HuH-7.5 (cell line): ENCODE data around the gene KCNN4.
"Not testable (repeated sequence)": the region's sequence is repeated elsewhere in the genome, so short reads cannot be mapped to it uniquely, and the experiment has no call there.

Source experiments
- DNase-seq: peaks from one replicate; pipeline ENCODE4 v3.0.0; 2011; ENCODE audit warnings: low spot score

Gene KCNN4

DNA sequence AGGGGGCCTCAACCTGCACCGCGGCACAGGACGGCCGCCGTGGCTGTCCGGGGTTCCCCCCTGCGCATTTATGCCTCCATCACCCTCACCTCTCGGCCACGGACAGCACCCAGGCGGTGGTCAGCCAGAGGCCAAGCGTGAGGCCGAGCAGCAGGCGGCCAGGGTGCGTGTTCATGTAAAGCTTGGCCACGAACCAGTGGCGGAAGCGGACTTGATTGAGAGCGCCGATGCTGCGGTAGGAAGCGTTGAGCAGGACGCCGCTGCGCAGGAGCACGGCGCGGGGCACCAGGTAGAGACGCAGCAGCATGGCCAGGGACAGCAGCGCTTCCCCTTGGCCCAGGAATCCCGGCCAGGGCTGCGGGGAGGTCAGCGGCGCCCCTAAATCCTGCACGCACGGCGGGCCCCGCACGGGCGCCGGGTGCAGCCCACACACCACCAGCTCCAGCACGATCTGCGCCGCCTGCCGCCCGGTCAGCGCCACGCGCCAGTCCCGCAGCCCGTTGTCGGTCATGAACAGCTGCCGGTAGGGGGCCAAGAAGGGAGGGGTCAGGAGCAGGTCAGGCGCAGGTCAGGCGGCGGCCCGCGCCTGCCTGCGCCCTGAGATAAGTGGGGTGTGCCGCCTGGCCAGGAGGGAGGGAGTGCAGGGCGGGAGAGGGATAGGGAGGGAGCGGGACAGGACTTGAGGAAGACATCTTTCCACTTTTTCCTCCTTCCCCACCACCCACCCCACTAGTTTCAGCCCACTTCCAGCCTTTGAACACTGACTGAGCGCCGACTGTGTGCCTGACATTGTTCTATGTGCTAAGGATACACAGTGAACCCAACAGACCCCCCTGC is 6.5 kb downstream of the KCNN4 start:
- peak; percentile 95 for DNase-seq

- peak; percentile 61 for DNase-seq
These were observed 7.1 kb downstream of the KCNN4 start for GRCh38 chr19:43773725-43774102.

DNA sequence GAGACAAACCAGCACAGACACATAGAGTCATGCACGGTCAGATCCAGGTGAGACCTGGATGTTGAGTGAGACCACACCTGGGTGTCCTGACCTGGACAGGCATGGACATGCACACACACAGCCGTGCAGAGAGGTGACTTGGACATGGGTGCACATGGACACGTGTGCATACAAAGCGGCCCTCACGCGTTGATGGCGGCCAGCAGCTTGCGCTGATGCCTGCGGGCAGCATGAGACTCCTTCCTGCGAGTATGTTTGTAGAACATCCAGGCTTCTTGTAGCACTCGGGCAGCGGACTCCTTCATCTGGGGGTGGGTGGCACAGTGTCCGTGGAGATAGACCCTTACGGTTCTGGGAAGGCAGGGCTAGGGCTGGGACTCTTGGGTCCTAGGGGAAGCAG is 11.5 kb downstream of the KCNN4 start:
- no peak for DNase-seq

GRCh38 chr19:43768273-43769050 is 12.3 kb downstream of the KCNN4 start:
- no peak for DNase-seq

GRCh38 chr19:43767818-43768217 is 13.0 kb downstream of the KCNN4 start:
- no peak for DNase-seq

GRCh38 chr19:43767316-43767715 is 13.5 kb downstream of the KCNN4 start:
- no peak for DNase-seq

GRCh38 chr19:43766755-43767043 is 14.1 kb downstream of the KCNN4 start:
- no peak for DNase-seq

- no peak for DNase-seq
These were observed 15.5 kb downstream of the KCNN4 start for GRCh38 chr19:43765109-43765876.

GRCh38 chr19:43764684-43765083 is 16.1 kb downstream of the KCNN4 start:
- not testable (repeated sequence) for DNase-seq

GRCh38 chr19:43763473-43763939 is 17.3 kb downstream of the KCNN4 start:
- DNase-seq: no peak

DNA sequence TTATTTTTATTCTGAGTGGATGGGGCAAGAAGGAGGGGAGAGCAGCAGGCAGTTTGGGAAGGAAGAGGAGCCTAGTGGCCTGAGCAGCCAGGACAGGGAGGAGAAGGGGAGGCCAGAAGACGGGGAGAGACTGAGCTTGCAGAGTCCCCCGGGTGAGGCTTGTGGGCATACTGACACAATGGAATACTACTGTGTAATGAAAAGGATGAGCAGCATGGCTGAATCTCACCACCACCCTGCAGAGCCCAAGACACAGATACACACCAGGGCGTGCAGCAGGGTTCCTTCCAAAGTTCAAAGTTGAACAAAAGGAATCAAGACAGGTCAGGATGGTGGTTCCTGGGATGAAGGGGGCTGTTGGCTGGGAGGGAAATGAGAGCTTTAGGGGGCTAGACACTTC is 18.0 kb downstream of the KCNN4 start:
- DNase-seq: no peak

- DNase-seq: no peak
These were observed 19.8 kb downstream of the KCNN4 start for GRCh38 chr19:43760941-43761340.

DNA sequence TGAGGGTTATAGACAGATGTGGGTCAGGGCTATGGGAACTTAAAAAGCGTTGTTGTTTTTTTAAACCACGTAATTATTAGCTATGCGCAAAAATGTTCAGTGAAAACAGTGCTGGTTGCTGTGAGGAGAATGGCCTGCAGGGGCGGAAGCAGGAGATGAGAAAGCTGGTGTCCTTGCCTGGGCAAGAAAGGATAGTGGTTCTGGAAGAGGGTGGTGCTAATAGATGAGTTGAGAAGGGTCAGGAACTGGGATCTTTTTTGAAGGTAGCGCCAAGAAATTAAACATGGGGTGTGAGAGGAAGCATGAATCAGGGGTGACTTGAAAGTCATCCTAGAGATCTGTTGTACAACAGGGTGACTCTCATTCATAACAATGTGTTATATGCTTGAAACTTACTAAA is 21.3 kb downstream of the KCNN4 start:
- no peak for DNase-seq

GRCh38 chr19:43755256-43755801 is 25.4 kb downstream of the KCNN4 start:
- peak; percentile 74 for DNase-seq

- peak; percentile 97 for DNase-seq
These were observed 26.1 kb downstream of the KCNN4 start, which contains the start of gene SMG9 for GRCh38 chr19:43754503-43755255. Gene SMG9, minus strand, starts transcription at chr19:43754962. Its CDS starts 4,221 bp downstream, at chr19:43750741.

DNA sequence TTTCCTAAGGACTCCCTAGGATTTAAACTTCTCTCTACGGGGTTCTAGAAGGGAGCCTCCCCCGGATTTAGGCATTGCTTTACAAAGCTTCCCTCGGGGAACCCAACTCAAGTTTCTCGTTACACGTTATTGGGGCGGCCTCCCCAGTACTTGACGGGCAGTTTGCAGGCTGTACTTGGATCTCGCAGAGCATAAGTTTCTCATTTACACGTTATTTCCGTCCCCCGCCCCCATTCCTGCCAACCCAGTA is 26.6 kb downstream of the KCNN4 start:
- DNase-seq: no peak

DNA sequence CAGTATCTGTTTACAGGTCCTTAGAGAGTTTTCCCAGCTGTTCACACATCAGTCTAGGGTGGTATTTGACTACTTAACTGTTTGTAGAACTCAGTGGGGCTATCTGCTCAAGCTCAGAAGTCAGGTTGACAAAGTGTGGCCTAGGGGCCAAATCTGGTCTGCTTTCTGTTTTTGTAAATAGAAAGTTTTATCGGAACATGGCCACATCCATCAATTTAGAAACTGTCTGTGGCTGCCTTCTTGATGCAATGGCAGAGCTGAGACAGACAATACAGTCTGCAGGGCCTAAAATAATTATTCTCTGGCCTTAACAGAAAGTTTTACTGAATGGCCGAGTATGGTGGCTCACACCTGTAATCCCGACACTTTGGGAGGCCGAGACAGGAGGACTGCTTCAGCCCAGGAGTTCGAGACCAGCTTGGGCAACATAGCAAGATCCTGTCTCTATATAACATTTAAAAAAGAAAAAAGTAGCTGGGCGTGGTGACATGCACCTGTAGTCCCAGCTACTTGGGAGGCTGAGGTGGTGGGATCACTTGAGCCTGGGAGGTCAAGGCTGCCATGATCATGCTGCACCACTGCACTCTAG is 28.4 kb downstream of the KCNN4 start:
- no peak for DNase-seq

DNA sequence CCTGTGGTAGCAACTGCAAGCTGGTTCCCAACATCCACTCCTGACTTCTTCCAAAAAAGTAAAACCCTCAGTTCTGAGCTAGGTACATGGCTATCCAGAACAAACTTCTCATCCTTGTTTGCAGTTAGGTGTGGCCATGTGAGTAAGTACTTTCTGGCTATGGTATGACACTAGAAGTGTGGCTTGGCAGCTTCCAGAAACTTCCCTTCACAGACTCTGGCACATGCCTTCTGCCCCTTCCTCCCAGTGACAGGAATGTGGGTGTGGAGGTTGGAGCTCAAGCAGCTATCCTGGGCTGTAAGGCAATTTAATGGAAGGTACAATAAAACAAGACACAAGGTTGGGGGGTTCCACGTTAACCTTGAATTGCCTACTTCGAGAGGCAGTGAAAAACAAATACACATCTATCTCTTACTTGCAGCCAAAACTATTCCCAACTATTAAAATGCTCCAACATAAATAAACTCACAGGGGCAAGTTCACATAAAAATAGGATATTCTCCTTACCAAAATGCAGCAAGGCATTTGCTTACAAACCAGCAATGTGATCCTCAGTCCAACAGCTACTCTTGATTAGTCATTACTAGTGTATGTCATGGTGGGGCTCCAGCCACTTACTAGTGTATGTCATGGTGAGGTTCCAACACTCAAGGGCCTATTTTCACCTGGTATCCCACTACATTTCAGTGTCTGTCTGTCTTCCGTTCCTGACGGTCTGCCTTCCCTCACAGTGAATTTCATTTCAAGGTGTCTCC is 29.1 kb downstream of the KCNN4 start:
- DNase-seq: no peak

GRCh38 chr19:43749898-43750297 is 30.9 kb downstream of the KCNN4 start:
- no peak for DNase-seq

DNA sequence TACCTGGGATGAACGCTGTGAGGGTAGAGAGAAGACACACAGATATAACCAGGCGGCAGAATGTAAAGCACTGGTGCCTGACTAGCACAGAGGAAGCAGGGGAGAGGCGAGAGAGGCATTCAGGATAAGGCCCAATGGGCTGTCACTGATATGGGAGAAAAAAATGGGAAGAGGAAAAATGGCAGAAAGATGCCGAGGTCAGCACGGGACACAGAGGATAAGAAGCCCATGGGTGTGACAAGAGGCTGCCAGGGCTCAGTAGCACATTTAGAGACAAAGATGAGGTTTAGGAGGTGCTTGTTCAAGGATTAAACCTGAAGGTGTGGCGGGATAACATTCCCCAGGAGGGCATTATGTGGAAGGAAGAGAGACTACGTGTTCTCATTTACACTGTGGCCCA is 31.6 kb downstream of the KCNN4 start:
- DNase-seq: no peak

DNA sequence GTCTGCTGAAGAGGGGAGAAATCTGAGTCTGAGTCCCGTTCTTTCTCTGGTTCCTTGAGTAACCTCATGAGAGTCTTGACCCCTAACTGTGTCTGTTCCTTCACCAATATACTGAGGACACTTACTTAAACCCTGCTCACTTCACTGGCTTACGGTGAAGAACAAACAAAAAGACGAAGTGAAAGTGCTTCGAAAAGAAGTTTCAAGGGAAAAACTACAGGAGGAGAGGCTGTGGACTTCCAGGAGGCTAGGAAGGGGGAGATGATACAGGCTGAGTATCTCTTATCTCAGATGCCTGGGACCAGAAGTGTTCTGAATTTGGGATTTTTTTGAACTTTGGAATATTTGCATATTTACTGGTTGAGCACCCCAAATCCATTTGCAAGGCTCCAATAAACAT is 32.1 kb downstream of the KCNN4 start:
- DNase-seq: no peak
